H1 (cell line): Measurements from ENCODE around the gene SCAP.

Experiments used
- EZH2 ChIP-seq: fragments of 200-600 bp; sonication (generic); IDR thresholded peaks from 2 replicates; pipeline ENCODE4 v1.7.1; 2012; ENCODE audit warnings: low read depth, mild to moderate bottlenecking, moderate library complexity, low read length, inconsistent platforms; ENCODE audit not compliant: severe bottlenecking
- FOSL1 ChIP-seq: IDR thresholded peaks from 2 replicates; pipeline ENCODE4 v1.6.1; 2011; ENCODE audit warnings: mild to moderate bottlenecking, low read depth, low read length, moderate library complexity; ENCODE audit not compliant: insufficient read depth
- NANOG ChIP-seq: IDR thresholded peaks from 2 replicates; pipeline ENCODE4 v1.6.1; 2011; ENCODE audit warnings: low read length, low read depth, mild to moderate bottlenecking, inconsistent platforms; ENCODE audit not compliant: insufficient read depth, poor library complexity, severe bottlenecking
- RAD21 ChIP-seq, 2 experiments: IDR thresholded peaks in 1 of 2; conservative IDR thresholded peaks in 1 of 2; 2 replicates each; pipeline ENCODE4 v1.6.1; 2011; ENCODE audit warnings: low read depth in 2 of 2, low read length in 2 of 2, improper control_type of control experiment in 1 of 2, inconsistent platforms in 1 of 2, mild to moderate bottlenecking in 1 of 2, moderate library complexity in 1 of 2
- SRF ChIP-seq: IDR thresholded peaks from 2 replicates; pipeline ENCODE4 v1.6.1; 2011; ENCODE audit warnings: mild to moderate bottlenecking, low read depth, low read length, moderate library complexity
- TF ChIP-seq, protein P1 (sequence below), 3 experiments: IDR thresholded peaks; 1 replicate in 2 of 3; 2 replicates in 1 of 3; pipeline versions ENCODE4 v1.5.1 to v1.6.1; 2011; ENCODE audit warnings: low read length in 3 of 3, mild to moderate bottlenecking in 3 of 3, inconsistent platforms in 2 of 3, low read depth in 1 of 3, moderate library complexity in 1 of 3; ENCODE audit not compliant: insufficient read depth in 1 of 3; ENCODE audit errors: control extremely low read depth in 1 of 3

DNA sequence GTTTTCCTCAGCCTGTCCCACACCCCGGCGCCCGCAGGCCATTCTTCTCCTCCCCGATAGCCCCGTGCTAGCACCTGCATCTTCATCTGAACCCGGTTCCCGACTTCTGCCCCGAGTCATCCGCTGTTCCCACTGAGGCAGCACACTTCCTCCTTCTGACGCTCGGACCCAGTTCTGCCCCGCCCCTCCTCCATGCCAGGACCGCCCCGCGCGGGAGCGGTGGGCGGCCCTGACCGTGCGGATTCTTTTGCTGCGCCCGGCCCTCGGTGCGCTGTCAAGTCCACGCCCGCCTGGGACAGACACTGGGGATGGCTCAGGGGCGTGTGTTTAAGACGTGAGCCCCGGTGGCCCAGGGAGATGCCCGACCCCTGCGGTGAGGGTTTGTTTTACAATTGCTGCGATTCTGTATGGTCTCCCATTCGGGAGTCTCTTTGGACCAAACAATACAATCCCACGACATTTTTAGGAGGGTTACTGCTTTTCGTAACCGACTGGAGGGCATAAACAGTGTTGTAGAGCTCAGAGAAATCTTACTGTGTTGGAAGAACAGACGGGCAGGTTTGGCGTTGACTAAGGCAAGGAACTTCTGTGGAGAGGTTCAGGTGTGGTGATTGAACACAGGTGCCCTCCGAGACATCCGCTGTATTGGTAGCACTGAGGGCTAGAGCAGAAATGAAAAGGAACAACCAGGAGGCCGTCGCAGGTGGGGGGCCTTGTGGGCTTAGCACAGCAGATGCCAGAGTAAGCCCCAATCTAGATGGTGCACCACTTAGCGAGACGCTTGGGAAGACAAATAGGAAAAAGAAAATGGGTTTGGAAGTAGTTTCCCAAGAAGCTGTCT is 94.2 kb downstream of the SCAP start:
- no peak for TF ChIP-seq SRF
- TF ChIP-seq, protein P1, sequence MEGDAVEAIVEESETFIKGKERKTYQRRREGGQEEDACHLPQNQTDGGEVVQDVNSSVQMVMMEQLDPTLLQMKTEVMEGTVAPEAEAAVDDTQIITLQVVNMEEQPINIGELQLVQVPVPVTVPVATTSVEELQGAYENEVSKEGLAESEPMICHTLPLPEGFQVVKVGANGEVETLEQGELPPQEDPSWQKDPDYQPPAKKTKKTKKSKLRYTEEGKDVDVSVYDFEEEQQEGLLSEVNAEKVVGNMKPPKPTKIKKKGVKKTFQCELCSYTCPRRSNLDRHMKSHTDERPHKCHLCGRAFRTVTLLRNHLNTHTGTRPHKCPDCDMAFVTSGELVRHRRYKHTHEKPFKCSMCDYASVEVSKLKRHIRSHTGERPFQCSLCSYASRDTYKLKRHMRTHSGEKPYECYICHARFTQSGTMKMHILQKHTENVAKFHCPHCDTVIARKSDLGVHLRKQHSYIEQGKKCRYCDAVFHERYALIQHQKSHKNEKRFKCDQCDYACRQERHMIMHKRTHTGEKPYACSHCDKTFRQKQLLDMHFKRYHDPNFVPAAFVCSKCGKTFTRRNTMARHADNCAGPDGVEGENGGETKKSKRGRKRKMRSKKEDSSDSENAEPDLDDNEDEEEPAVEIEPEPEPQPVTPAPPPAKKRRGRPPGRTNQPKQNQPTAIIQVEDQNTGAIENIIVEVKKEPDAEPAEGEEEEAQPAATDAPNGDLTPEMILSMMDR (IDR thresholded peaks at IDR 0.05; ENCODE audit: control extremely low read depth in 1 of 3, insufficient read depth in 1 of 3, low read depth in 1 of 3, low read length in 3 of 3), result peak in 1 of 3 experiments; percentile 3; a peak in 1 of 4 replicates
- TF ChIP-seq NANOG, result no peak
- TF ChIP-seq FOSL1, result no peak
- TF ChIP-seq EZH2, result no peak
- TF ChIP-seq RAD21 (IDR thresholded peaks at IDR 0.05 in 1 of 2, conservative IDR thresholded peaks at IDR 0.05 in 1 of 2; ENCODE audit: low read depth in 2 of 2, low read length in 2 of 2), result no peak
